Activated CD8-positive, alpha-beta T cell treated with anti-CD3 and anti-CD28 coated beads, Interleukin-2, amount 10 ng/mL, durations not matched to agents 7 days and 5 days (primary cell): ENCODE results near the gene MYO19. TPM values are rescaled to one million over a fixed set of nuclear protein-coding genes. Genes with fewer than 3 reads are reported as not detected.
"Not testable (repeated sequence)": the region's sequence is repeated elsewhere in the genome, so short reads cannot be mapped to it uniquely, and the experiment has no call there.

Source experiments
- ATAC-seq: fragments of 150-1000 bp; cut with Tn5 transposase; one replicate; pipeline ENCODE4 v1.10.0; 2021; ENCODE audit warnings: moderate library complexity
- CTCF ChIA-PET: fragments of 350-600 bp; sonication (Branson Sonifier 250); formaldehyde crosslinking; loops from one replicate; lab custom pipeline; 2021; ENCODE audit warnings: antibody characterized with exemption; lab: Charles Lee
- POLR2A ChIA-PET: fragments of 350-600 bp; sonication (Branson Sonifier 250); formaldehyde crosslinking; loops from one replicate; lab custom pipeline; 2021; ENCODE audit warnings: antibody characterized with exemption; lab: Charles Lee
- DNase-seq: peaks from one replicate; pipeline ENCODE4 v3.0.0-alpha.2; 2020
- H3K27ac Mint-ChIP-seq: one replicate; pipeline ENCODE4 v1.8.0; 2021; ENCODE audit warnings: mild to moderate bottlenecking, mixed read lengths
- H3K27me3 Mint-ChIP-seq: one replicate; pipeline ENCODE4 v1.8.0; 2021; ENCODE audit warnings: low read depth, mixed read lengths
- H3K36me3 Mint-ChIP-seq: one replicate; pipeline ENCODE4 v1.8.0; 2021; ENCODE audit warnings: low read depth, mixed read lengths
- H3K4me1 Mint-ChIP-seq: one replicate; pipeline ENCODE4 v1.8.0; 2021; ENCODE audit warnings: low read depth, mixed read lengths
- H3K4me3 Mint-ChIP-seq: one replicate; pipeline ENCODE4 v1.8.0; 2021; ENCODE audit warnings: mild to moderate bottlenecking, mixed read lengths
- H3K9me3 Mint-ChIP-seq: one replicate; pipeline ENCODE4 v1.8.0; 2022; ENCODE audit warnings: mixed read lengths; ENCODE audit not compliant: insufficient read depth
- total RNA-seq, 2 experiments: library from RNA; stranded (reverse); gene quantifications; one replicate each; pipeline ENCODE4 v1.2.3, GENCODE V29; 2021

The MYO19 gene
- total RNA-seq, 2 experiments from 2014 or later = 136 to 142 TPM

DNA sequence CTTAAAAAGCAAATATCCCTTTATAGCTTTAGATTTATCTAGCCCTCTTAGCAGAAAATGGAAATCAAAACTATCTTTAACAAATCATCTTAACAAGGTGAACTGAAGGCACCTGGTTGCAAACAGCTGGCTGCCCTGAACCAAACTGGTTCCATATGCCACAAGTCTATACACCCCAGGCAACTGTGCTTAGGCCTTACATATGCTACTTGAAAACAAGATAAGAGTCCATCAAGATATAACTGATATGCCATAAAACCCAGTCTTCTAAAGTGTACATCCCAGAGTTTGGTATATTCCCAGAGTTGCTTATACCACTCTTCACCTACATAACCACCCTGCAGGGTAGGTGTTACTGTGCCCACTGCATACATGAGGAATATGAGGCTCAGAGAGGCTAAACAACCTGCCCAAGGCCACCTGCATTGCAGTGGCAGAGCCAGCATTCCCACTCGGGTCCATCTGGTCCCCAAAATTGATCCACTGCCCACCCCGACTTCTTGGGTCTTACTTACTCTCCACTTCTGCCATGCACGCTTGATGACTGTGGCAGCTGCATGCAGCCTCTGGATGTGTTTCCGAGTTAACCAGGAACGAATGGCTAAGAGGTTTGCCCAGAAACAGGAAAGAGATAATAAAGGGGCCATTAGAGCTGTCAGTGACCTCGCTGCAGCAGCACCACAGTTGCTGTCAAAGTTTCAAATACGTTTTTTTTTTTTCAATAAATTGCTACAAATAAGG lies 35.9 kb downstream of the MYO19 start:
- no peaks in the 10 kb centered on the region for H3K9me3 Mint-ChIP-seq
- H3K4me1 Mint-ChIP-seq = no peaks in the 10 kb centered on the region
- CTCF ChIA-PET = no interaction called here
- H3K27ac Mint-ChIP-seq = no peak overlapping the region
- no peak for DNase-seq
- no peaks in the 10 kb centered on the region for H3K27me3 Mint-ChIP-seq
- POLR2A ChIA-PET = no interaction called here
- H3K4me3 Mint-ChIP-seq = no peak overlapping the region
- H3K36me3 Mint-ChIP-seq = peaks cover 56% of the 10 kb centered on the region
- ATAC-seq = no peak

DNA sequence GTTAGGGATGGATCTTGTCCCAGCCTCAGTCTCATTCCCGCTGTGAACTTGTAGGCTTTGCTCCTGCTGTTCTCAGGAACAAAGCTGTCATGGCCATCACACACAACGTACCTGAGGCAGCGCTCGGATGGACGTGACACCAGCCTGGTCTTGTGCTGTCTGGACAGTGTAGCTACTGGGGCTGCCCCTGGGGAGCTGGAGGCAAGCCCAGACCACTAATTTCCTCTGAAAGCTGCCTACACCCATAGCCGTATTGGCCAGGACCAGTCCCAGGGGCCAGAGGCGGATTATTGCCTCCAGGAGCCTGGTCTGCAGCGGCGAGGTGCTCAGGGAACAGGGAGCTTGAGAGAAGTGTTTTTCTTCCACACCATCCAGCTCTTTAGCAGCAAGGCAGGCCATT lies 36.5 kb downstream of the MYO19 start:
- no peaks in the 10 kb centered on the region for H3K27me3 Mint-ChIP-seq
- no peak overlapping the region for H3K4me3 Mint-ChIP-seq
- ATAC-seq = no peak
- H3K36me3 Mint-ChIP-seq = peaks cover 52% of the 10 kb centered on the region
- no peak overlapping the region for H3K27ac Mint-ChIP-seq
- no peaks in the 10 kb centered on the region for H3K9me3 Mint-ChIP-seq
- DNase-seq = no peak
- POLR2A ChIA-PET = no interaction called here
- no peaks in the 10 kb centered on the region for H3K4me1 Mint-ChIP-seq
- CTCF ChIA-PET = no interaction called here

DNA sequence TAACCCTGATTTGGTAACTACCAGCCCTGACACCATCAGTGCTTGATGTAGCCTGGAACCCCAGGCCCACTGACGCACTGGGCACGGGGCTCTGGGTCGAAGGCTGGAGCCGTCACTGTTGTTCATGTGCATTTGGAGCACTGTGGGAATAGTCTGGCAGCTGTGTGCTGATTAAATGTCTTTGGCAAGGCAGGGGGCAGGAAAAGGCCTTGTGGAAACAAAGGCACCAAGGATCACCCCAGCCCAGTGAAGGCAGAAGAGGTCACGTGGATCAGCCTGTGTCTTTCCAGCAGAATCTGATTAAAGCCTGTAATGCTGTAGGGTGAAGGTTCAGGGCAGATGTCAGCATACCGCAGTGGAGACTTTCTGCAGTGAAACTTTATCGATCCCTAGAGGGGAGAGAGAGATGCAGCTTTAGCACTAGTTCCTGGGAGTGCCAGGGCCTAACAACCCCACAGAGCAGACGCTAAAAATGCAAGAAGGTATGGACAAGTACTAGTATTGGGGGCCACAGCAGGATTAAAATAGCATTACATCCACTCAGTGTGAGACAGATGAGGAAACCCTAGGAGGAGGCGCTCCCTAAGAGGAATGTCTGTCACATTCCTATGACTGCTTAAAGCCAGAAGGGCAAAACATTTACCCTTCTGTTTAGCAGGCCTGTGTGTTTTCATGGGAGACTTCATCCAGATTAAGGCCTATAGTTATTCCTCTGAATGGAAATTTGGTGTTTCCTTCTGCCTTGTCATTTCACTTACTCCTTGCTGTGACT lies 38.5 kb downstream of the MYO19 start:
- Mint-ChIP-seq H3K27me3 (no peaks in the 10 kb centered on the region), H3K36me3 (peaks cover 56% of the 10 kb centered on the region), H3K27ac (no peak overlapping the region), H3K4me3 (no peak overlapping the region), H3K9me3 (no peaks in the 10 kb centered on the region), H3K4me1 (peaks cover 4% of the 10 kb centered on the region)
- ATAC-seq (no peak), DNase-seq (no peak)
- ChIA-PET CTCF (no interaction called here), POLR2A (interaction anchor here (0.6 to 0.9 kb wide), 2 partner anchors 12 to 1112 kb away, joined by 3 read pairs; no protein-coding TSS in a partner anchor)

DNA sequence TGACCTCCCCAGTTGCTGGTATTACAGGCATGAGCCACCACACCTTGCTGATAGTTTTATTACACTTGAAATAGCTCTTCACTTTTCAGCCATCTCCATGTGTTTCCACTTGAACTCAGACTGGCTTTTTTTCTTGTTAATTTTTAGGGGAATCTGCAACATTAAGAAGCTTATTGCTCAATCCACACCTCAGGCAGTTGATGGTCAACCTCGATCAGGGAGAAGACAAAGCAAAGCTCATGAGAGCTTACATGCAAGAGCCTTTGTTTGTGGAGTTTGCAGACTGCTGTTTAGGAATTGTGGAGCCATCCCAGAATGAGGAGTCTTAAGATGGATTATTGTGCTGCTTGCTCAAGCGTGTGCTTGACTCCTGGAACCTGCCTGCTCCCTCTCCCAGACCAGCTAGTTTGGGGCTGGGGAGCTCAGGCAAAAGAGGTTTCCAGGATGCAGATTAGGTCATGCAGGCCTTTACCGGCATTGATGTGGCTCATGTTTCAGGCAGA lies 39.5 kb downstream of the MYO19 start:
- Mint-ChIP-seq H3K4me3 (no peak overlapping the region), H3K9me3 (no peaks in the 10 kb centered on the region), H3K27ac (no peak overlapping the region), H3K36me3 (peaks cover 55% of the 10 kb centered on the region), H3K4me1 (peaks cover 7% of the 10 kb centered on the region), H3K27me3 (no peaks in the 10 kb centered on the region)
- POLR2A ChIA-PET = interaction anchor here (0.9 kb wide), 1 partner anchor 13 kb away, joined by 3 read pairs; no protein-coding TSS in a partner anchor
- no peak for ATAC-seq
- CTCF ChIA-PET = interaction anchor here (1.3 to 2.0 kb wide), 2 partner anchors 12 to 39 kb away, joined by 6 to 10 read pairs; partner anchors contain the start of genes MYO19 and PIGW
- DNase-seq = no peak

DNA sequence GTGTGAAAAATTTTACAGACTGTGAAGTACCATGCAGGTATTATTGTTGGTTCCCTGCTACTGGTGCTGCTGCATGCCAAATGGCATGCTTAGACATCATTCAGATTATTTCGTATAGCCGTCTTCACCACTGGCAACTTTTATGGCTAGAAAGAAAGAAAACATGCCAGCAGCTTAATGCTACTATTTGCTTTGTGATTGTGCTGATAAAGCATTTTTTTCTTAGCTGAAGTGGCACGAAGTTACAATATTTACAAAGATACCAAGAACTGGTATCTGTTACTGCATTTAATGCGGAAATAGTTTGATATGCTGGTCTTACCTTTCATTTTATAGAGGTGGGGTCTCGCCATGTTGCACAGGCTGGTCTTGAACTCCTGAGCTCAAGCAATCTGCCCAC lies 40.0 kb downstream of the MYO19 start:
- ATAC-seq (no peak), DNase-seq (no peak)
- peaks cover 58% of the 10 kb centered on the region for H3K36me3 Mint-ChIP-seq
- ChIA-PET CTCF (interaction anchor here (1.3 to 2.0 kb wide), 2 partner anchors 11 to 39 kb away, joined by 6 to 10 read pairs; partner anchors contain the start of genes MYO19 and PIGW), POLR2A (no interaction called here)
- H3K27ac Mint-ChIP-seq = no peak overlapping the region
- H3K27me3 Mint-ChIP-seq = no peaks in the 10 kb centered on the region
- no peaks in the 10 kb centered on the region for H3K9me3 Mint-ChIP-seq
- H3K4me1 Mint-ChIP-seq = peaks cover 10% of the 10 kb centered on the region
- H3K4me3 Mint-ChIP-seq = no peak overlapping the region

DNA sequence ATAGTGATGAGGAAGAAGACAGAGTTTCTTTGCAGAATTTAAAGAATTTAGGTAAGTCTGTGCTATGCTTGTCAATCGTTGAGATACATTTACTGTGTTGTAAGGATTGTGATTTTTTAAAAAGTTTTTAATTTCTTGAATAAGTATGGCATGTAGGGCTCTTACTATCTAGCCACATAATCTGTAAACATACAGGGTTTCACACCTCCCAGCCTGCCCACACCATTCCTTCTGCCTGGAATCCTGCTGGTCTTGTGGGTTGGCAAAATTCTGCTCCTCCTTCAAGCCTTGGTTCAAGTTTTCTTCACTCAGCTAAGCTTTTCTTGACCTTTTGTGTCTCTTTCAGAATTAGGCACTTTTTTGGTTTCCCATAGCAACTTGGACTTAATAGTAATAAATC lies 40.7 kb downstream of the MYO19 start:
- ChIA-PET CTCF (interaction anchor here (2.0 kb wide), 1 partner anchor 40 kb away, joined by 6 read pairs; the partner anchor contains the start of genes MYO19 and PIGW), POLR2A (no interaction called here)
- Mint-ChIP-seq H3K4me3 (no peak overlapping the region), H3K4me1 (peaks cover 14% of the 10 kb centered on the region), H3K27me3 (no peaks in the 10 kb centered on the region), H3K27ac (no peak overlapping the region), H3K9me3 (no peaks in the 10 kb centered on the region), H3K36me3 (peaks cover 61% of the 10 kb centered on the region)
- no peak for ATAC-seq
- DNase-seq = no peak

DNA sequence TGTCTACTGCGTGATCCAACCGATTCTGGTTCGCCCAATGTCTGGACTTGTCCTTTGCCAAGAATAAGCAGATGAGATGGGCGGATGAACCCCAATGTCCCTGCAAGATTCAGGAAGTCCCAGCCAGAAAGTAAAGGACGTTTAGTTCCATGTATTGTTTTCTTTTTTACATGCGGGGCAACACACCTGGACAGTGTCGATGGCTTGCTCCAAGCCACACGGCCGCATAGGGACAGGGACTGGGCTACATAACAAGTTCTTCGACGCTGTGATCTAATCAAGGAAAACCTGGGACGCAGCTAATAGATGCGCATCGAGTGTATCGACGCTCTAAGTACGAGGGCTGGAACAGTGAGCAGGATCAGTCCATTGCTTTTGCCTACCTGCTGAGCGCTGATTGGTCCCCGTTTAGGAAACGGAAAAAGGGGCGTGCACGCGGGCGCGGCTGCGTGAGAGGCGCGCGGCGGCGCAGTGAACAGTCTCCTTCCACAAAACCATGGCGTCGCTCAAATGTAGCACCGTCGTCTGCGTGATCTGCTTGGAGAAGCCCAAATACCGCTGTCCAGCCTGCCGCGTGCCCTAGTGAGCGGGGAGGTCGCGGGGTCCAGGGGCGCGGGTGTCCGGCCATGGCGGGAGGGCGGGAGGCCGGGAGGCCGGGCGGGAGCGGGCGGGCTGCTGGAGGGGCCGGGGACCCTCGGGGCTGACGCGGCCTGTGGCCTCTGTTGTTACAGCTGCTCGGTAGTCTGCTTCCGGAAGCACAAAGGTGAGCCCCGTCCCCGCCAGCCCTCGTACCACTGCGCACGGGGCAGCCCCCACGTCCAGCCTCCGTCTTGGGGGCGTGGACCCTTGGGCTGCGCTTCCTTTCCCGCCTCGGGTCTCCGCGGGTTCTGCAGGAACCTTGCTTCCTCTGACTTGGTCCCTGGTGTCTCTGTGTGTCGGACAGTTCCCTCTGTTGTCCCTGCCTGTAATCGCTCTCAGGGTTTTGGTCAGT lies 48.2 kb downstream of the MYO19 start, which contains the start of gene ZNHIT3:
TSS of gene ZNHIT3 (plus strand) at position 478 of the 991 bp plus-strand sequence. CDS start at position 497, 19 bp downstream.
- POLR2A ChIA-PET = interaction anchor here (0.6 to 1.9 kb wide), 4 partner anchors 48 to 605 kb away, joined by 3 to 13 read pairs (median 4); partner anchors contain the start of genes GGNBP2, MYO19 and PIGW
- Mint-ChIP-seq H3K9me3 (no peaks in the 10 kb centered on the region), H3K36me3 (peaks cover 20% of the 10 kb centered on the region), H3K4me1 (peaks cover 48% of the 10 kb centered on the region), H3K4me3 (peak within 1 kb of the TSS; percentile 99), H3K27me3 (peaks cover 10% of the 10 kb centered on the region), H3K27ac (peak within 1 kb of the TSS; percentile 99)
- DNase-seq (peak; percentile 95), ATAC-seq (peak; percentile 95)
- CTCF ChIA-PET = interaction anchor here (0.8 kb wide), 1 partner anchor 10 kb away, joined by 3 read pairs; no protein-coding TSS in a partner anchor

DNA sequence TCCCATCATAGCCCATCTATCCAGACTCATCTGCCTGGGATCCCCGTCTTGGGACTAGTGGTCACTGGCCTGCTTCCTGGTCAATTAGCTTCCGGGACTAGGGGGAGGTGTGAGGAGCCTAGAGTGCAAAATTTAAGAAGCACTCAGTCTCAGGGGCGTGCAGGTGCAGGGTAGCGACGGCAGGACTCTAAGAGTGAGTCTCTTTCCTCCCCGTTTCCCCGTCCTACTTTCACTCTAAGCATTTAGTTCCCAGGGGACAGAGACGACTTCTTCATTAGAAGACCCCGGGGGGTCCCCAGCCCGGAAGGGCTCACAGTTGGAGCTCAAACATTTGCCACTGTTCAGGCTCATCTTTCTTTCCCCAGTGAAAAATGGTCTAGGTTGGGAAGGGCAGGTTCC lies 48.9 kb downstream of the MYO19 start:
- ATAC-seq = no peak
- Mint-ChIP-seq H3K27me3 (peaks cover 10% of the 10 kb centered on the region), H3K36me3 (peaks cover 16% of the 10 kb centered on the region), H3K4me1 (peaks cover 46% of the 10 kb centered on the region), H3K4me3 (peak overlapping the region; percentile 99), H3K27ac (peak overlapping the region; percentile 99), H3K9me3 (no peaks in the 10 kb centered on the region)
- ChIA-PET POLR2A (interaction anchor here (0.6 to 1.9 kb wide), 4 partner anchors 49 to 605 kb away, joined by 3 to 13 read pairs (median 4); partner anchors contain the start of genes GGNBP2, MYO19 and PIGW), CTCF (interaction anchor here (0.8 kb wide), 2 partner anchors 10 to 293 kb away, joined by 3 read pairs; no protein-coding TSS in a partner anchor)
- no peak for DNase-seq

DNA sequence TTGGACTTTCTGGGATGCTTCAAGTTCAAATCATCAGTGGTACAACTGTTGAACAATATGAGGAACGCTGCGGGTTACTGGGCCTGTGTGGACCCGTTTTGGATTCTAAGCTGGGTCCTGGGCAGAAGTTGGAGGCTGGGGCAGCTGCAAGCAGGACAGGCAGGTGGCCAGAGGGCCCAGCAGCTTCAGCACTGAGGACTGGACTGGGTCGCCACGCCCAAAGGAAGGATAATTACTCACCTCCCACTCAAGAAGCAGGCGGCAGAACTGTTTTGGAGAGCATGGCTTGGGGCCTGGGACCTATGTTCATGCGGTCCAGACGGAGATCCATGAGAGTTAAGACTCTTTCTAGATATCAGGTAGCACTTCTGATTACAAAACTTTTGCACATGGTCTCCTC lies 49.6 kb downstream of the MYO19 start:
- ATAC-seq = no peak

DNA sequence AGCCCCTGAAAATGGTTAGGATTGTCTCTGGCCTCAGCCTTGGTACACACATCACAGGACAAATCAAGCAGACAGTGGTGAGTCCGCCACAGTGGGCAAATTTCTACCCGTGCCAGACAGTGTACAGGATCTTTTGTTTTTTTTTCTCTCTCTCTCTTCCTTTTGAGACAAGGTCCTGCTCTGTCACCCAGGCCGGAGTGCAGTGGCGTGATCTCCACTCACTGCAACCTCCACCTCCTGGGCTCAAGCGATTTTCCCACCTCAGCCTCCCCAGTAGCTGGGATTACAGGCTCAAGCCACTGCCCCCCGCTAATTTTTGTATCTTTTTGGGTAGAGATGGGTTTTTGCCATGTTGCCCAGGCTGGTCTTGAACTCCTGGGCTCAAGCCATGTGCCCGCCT lies 50.6 kb downstream of the MYO19 start:
- H3K27ac Mint-ChIP-seq, H3K9me3 Mint-ChIP-seq, H3K4me3 Mint-ChIP-seq, ATAC-seq, H3K36me3 Mint-ChIP-seq, POLR2A ChIA-PET, DNase-seq: not testable (repeated sequence)
- H3K4me1 Mint-ChIP-seq = peaks cover 37% of the 10 kb centered on the region
- CTCF ChIA-PET = interaction anchor here (0.8 to 1.3 kb wide), 4 partner anchors 7 to 516 kb away, joined by 3 to 10 read pairs (median 5); no protein-coding TSS in a partner anchor
- H3K27me3 Mint-ChIP-seq = peaks cover 15% of the 10 kb centered on the region

More for the DNA sequence above, 49.6 kb downstream of the MYO19 start:
- peaks cover 42% of the 10 kb centered on the region for H3K4me1 Mint-ChIP-seq
- peaks cover 13% of the 10 kb centered on the region for H3K27me3 Mint-ChIP-seq
- POLR2A ChIA-PET = interaction anchor here (1.9 kb wide), 1 partner anchor 50 kb away, joined by 13 read pairs; the partner anchor contains the start of genes MYO19 and PIGW
- CTCF ChIA-PET = interaction anchor here (0.8 kb wide), 1 partner anchor 293 kb away, joined by 3 read pairs; no protein-coding TSS in a partner anchor
- peaks cover 13% of the 10 kb centered on the region for H3K36me3 Mint-ChIP-seq
- peak overlapping the region; percentile 28 for H3K4me3 Mint-ChIP-seq
- H3K27ac Mint-ChIP-seq = peak overlapping the region; percentile 30
- no peaks in the 10 kb centered on the region for H3K9me3 Mint-ChIP-seq
- DNase-seq = no peak
